Spleen (tissue), 11 donors: ENCODE results near the gene MTG2. TPM values are rescaled to one million over a fixed set of nuclear protein-coding genes. Genes with fewer than 3 reads are reported as not detected.

Experiments
- DNase-seq: peaks from one replicate; pipeline ENCODE4 v3.0.0-alpha.2; 2020
- H3K27ac ChIP-seq, 8 donors: fragments of 200-600 bp; sonication (generic) in 7 of 8; 1 replicate in 4 of 8; 2 replicates in 4 of 8; pipeline versions ENCODE4 v1.5.0 to v1.8.0; 2016 to 2021; ENCODE audit warnings: inconsistent platforms in 4 of 8, mild to moderate bottlenecking in 4 of 8, moderate library complexity in 1 of 8
- H3K27me3 ChIP-seq, 7 donors: fragments of 200-600 bp; sonication (generic) in 6 of 7; replicated peaks in 1 of 7; 1 replicate in 4 of 7; 2 replicates in 3 of 7; pipeline versions ENCODE4 v1.5.0 to v1.8.0; 2016 to 2021; ENCODE audit warnings: inconsistent platforms in 3 of 7, mild to moderate bottlenecking in 1 of 7
- H3K36me3 ChIP-seq, 6 donors: fragments of 200-600 bp; sonication (generic) in 5 of 6; 1 replicate in 4 of 6; 2 replicates in 2 of 6; pipeline versions ENCODE4 v1.5.0 to v1.8.0; 2016 to 2021; ENCODE audit warnings: inconsistent platforms in 2 of 6
- H3K4me1 ChIP-seq, 6 donors: fragments of 200-600 bp; sonication (generic) in 5 of 6; 1 replicate in 3 of 6; 2 replicates in 3 of 6; pipeline versions ENCODE4 v1.5.0 to v1.8.0; 2016 to 2021; ENCODE audit warnings: inconsistent platforms in 3 of 6
- H3K4me3 ChIP-seq, 8 donors: fragments of 200-600 bp; sonication (generic) in 7 of 8; 1 replicate in 4 of 8; 2 replicates in 4 of 8; pipeline versions ENCODE4 v1.5.0 to v1.8.0; 2016 to 2021; ENCODE audit warnings: inconsistent platforms in 4 of 8, mild to moderate bottlenecking in 4 of 8, moderate library complexity in 2 of 8
- H3K9me3 ChIP-seq, 8 donors: fragments of 200-600 bp; sonication (generic) in 7 of 8; 1 replicate in 4 of 8; 2 replicates in 4 of 8; pipeline versions ENCODE4 v1.5.0 to v1.8.0; 2016 to 2021; ENCODE audit warnings: inconsistent platforms in 4 of 8
- POLR2A ChIP-seq, 3 donors: fragments of 450-650 bp; IDR thresholded peaks; one replicate each; pipeline ENCODE4 v1.5.1; 2017; ENCODE audit warnings: antibody characterized with exemption in 3 of 3, mild to moderate bottlenecking in 1 of 3
- POLR2AphosphoS5 ChIP-seq, 3 donors: sonication (generic); formaldehyde crosslinking; IDR thresholded peaks; one replicate each; pipeline ENCODE4 v1.5.1; 2017; ENCODE audit warnings: antibody characterized with exemption in 3 of 3
- WGBS, 5 donors: extraction: QIAGEN DNeasy Blood & Tissue Kit in 3 of 5; methylation state at CpG; one replicate each; pipeline versions ENCODE4 v1.1.5 to v1.1.7; 2013 to 2018; 5-methylcytosine and 5-hydroxymethylcytosine counted together
- intact Hi-C: fragments of 100-400 bp; cut with DNase I; formaldehyde crosslinking; loops from one replicate; pipeline ENCODE4 v1.15.0; 2023; ENCODE audit warnings: low total_unique reads
- polyA plus RNA-seq, 3 donors: library from polyadenylated mRNA; stranded (reverse); fragments of 200-250 nt; gene quantifications; one replicate each; pipeline ENCODE4 v1.2.1, GENCODE V29; 2013
- total RNA-seq, 7 donors: library from RNA; depleted of rRNA in 3 of 7; stranded (reverse); fragments of >200 nt in 3 of 7; fragmentation: NEBNext Ultra II Directional in 4 of 7; extraction: Animal tissue kit (Norgen Biotek cat#: 25700) in 4 of 7; gene quantifications; one replicate each; pipeline versions ENCODE4 v1.1.0 to v1.2.1, GENCODE V29; 2016 to 2021
- TF ChIP-seq, protein P1 (sequence below), 11 experiments: fragments of 200-600 bp in 7 of 11; fragments of 450-650 bp in 4 of 11; sonication (generic) in 4 of 11; IDR thresholded peaks in 8 of 11; conservative IDR thresholded peaks in 3 of 11; 1 replicate in 7 of 11; 2 replicates in 4 of 11; pipeline versions ENCODE4 v1.4.0 to v1.8.0; 2016 to 2021; ENCODE audit warnings: antibody characterized with exemption in 11 of 11, inconsistent platforms in 4 of 11, mild to moderate bottlenecking in 1 of 11
- donor health status: healthy with polysubstance abuse.
- donor health status: DM: no; HTN: no; CAD: no; lungs with moderate emphysema.
- donor health status: DM: no; HTN: no; CAD: no.
- donor health status: Bipolar disorder and iron deficiency.
- donor health status: healthy.
- donor health status: DM: no; HTN: no; CAD: no.
- donor health status: DM: yes; HTN: yes; CAD: no.

The MTG2 gene
- total and polyA plus RNA-seq, 10 donors: 22.6 to 41.3 (median 37.6) TPM

DNA sequence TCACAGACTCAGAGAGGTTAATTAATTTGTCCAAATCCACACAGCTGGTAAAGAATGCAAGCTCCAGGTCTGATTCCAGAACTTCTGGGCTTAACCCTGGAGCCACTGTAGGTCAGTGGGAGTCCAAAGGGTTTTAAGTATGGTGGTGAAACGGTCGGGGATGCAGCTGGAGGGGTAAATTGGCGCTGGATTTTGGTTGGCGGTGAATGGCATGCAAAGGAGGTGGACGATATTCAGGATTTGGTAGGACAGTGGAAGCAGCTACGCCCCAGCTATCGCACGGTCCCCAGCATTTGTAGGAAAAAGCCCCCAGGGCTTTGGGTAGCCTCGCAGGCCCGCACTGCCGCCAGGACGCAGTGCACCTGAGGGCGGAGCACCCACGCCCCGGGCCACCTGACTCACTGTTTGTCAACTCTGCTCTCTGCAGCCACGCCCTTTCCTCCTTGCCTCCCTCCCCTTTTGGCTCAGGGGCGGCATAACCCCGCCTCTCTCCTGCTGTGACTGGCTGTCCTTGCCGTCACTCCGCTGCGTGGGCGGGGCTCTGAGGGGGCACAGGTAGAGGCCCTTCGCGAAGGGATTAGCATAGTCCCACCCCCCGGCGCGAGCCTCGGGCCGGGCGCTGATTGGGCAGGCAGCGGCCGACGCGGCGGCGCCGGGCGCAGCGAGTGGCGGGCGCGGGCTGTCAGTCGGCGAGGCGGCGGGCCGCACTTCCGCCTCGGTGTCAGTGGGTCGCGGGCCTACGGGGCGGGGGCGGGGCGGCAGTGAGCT, 55.2 kb downstream of the MTG2 start, which contains the start of gene OSBPL2:
Gene OSBPL2, plus strand, starts transcription at position 721 of the 768 bp plus-strand sequence. CDS start 17,664 bp downstream, outside the sequence.
- H3K4me1 ChIP-seq: peaks cover 29 to 69% (median 53%) of the 10 kb centered on the region in 6 donors
- peaks cover 0 to 7% (median 0%) of the 10 kb centered on the region in 8 donors for H3K9me3 ChIP-seq
- peak; percentile 100 for DNase-seq
- peak within 1 kb of the TSS; percentile 48 to 92 (median 74) for H3K4me3 ChIP-seq
- intact Hi-C loops: no loop called here
- H3K27ac ChIP-seq: peak within 1 kb of the TSS; percentile 60 to 95 (median 88)
- H3K27me3 ChIP-seq: peaks cover 0 to 6% (median 0%) of the 10 kb centered on the region in 7 donors
- 1 to 2% (median 1%) methylated on average over 17 to 55 of the region's 55 CpGs for WGBS, 5 donors
- H3K36me3 ChIP-seq: peaks cover 0 to 23% (median 0%) of the 10 kb centered on the region in 6 donors
- TF ChIP-seq, protein P1, sequence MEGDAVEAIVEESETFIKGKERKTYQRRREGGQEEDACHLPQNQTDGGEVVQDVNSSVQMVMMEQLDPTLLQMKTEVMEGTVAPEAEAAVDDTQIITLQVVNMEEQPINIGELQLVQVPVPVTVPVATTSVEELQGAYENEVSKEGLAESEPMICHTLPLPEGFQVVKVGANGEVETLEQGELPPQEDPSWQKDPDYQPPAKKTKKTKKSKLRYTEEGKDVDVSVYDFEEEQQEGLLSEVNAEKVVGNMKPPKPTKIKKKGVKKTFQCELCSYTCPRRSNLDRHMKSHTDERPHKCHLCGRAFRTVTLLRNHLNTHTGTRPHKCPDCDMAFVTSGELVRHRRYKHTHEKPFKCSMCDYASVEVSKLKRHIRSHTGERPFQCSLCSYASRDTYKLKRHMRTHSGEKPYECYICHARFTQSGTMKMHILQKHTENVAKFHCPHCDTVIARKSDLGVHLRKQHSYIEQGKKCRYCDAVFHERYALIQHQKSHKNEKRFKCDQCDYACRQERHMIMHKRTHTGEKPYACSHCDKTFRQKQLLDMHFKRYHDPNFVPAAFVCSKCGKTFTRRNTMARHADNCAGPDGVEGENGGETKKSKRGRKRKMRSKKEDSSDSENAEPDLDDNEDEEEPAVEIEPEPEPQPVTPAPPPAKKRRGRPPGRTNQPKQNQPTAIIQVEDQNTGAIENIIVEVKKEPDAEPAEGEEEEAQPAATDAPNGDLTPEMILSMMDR (IDR thresholded peaks at IDR 0.05 in 8 of 11, conservative IDR thresholded peaks at IDR 0.05 in 3 of 11): peak in 5 of 11 experiments; percentile 5 to 45 (median 29)
- TF ChIP-seq POLR2AphosphoS5 (IDR thresholded peaks at IDR 0.05): peak; percentile 70 to 85 (median 82)
- no peak for TF ChIP-seq POLR2A (IDR thresholded peaks at IDR 0.05)

DNA sequence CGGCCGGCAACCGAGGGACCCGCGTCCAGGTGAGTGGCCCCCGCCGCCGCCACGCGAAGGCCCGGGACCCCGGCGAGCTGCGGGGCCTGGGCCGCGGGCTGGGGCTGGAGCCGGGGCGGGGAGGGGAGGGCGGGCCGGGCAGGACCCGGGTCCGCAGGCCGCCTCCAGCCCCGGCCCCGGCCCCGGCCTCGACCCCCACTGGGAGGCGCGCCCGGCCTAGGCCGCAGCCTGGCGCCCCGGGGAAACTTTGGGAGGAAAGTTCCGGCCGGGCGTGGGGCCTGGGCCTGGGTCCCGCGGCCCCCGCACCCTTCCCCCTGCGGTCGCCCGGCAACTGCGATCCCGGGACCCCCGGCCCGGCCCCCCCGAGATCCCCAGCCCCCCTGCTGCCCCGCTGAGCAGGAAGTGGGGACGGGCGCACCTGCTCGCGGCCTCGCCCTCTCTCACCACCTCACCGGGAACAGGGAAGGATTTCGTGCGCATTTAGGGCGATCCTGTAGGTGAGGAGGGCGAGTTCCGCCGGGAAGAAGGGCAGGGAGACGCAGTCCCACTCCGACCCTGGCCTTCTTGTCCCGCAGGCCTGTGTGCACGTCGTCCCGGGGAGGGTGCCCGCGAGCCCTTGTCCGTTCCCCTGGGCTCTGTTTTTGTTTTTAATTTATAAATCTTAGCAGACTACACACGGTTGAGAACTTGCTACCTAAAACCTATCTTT, 55.9 kb downstream of the MTG2 start:
- no peak for DNase-seq
- H3K36me3 ChIP-seq: peaks cover 0 to 30% (median 0%) of the 10 kb centered on the region in 6 donors
- intact Hi-C loops: no loop called here
- H3K9me3 ChIP-seq: peaks cover 0 to 5% (median 0%) of the 10 kb centered on the region in 8 donors
- H3K27me3 ChIP-seq: no peaks in the 10 kb centered on the region
- H3K4me3 ChIP-seq: peak overlapping the region; percentile 48 to 92 (median 74)
- peaks cover 30 to 76% (median 59%) of the 10 kb centered on the region in 6 donors for H3K4me1 ChIP-seq
- 0 to 2% (median 1%) methylated on average over 25 to 70 of the region's 70 CpGs for WGBS, 5 donors
- TF ChIP-seq, protein P1 (IDR thresholded peaks at IDR 0.05 in 8 of 11, conservative IDR thresholded peaks at IDR 0.05 in 3 of 11): no peak
- TF ChIP-seq POLR2AphosphoS5 (IDR thresholded peaks at IDR 0.05) (no peak), POLR2A (IDR thresholded peaks at IDR 0.05) (no peak)
- peak overlapping the region; percentile 60 to 95 (median 88) for H3K27ac ChIP-seq

DNA sequence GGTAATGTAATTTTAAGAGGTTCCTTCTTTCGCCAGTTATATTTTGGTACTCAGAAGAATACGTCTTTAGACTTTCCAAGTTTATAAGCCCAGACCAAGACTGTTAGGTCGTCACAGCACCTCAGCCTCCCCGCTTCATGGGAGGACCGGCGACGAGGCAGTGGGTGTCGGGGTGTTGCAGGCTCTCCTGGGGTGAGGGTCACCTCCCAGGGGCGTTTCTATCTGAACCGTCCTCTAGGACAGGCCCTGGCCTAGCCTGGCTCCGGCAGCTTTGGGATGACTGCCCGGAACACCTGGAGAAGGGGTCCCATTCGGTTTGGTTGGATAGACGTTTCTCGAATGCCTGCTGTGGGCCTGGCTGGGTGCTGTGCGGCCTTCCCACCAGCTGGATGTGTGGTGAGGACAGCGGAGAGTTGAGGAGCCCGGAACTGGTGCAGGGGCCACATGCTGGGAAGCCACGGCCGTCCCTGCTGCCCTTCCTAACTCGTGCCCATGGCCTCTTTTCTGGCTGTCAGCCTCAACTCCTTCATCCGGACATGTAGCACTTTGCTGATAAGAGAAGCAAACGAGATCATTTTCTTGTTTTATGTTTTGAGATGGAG, 56.6 kb downstream of the MTG2 start:
- intact Hi-C loops: no loop called here
- peaks cover 0 to 37% (median 2%) of the 10 kb centered on the region in 6 donors for H3K36me3 ChIP-seq
- TF ChIP-seq, protein P1 (IDR thresholded peaks at IDR 0.05 in 8 of 11, conservative IDR thresholded peaks at IDR 0.05 in 3 of 11): no peak
- peak; percentile 44 to 70 (median 58) for TF ChIP-seq POLR2AphosphoS5 (IDR thresholded peaks at IDR 0.05)
- no peak for TF ChIP-seq POLR2A (IDR thresholded peaks at IDR 0.05)
- H3K4me1 ChIP-seq: peaks cover 31 to 76% (median 65%) of the 10 kb centered on the region in 6 donors
- DNase-seq: peak; percentile 82
- peak overlapping the region; percentile 48 to 92 (median 74) for H3K4me3 ChIP-seq
- H3K27me3 ChIP-seq: no peaks in the 10 kb centered on the region
- H3K27ac ChIP-seq: peak overlapping the region; percentile 60 to 95 (median 88)
- 51 to 68% (median 66%) methylated on average over 16 to 23 of the region's 23 CpGs for WGBS, 5 donors
- no peaks in the 10 kb centered on the region for H3K9me3 ChIP-seq
